ENCODE measurements around the gene APBA1.
"Not testable (repeated sequence)": the region's sequence is repeated elsewhere in the genome, so short reads cannot be mapped to it uniquely, and the experiment has no call there.

APBA1 gene

DNA sequence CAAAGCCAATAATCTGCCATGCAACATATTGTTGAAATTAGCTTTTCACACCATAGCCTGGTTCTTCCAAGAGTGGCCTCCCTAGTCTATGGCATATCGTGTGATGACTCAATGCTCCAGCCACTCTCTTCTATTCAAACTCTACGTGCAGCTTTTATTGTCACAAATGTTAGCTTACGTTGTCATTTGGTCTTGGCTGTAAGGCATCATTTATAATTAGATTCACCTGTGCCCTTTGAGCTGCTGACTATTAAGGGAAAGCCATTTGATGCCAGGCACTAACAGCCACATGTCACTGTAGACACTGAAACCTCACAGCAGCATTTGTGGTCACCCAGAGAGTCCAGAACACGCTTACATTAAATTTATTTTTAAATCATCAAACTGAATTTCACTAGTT lies 66.8 kb downstream of the APBA1 start:
- DNase-seq (ENCODE audit: low read depth, low spot score), result no peak

GRCh38 chr9:69604568-69605219 lies 67.5 kb downstream of the APBA1 start:
- no peak for DNase-seq (ENCODE audit: low read depth, low spot score)

GRCh38 chr9:69603656-69604055 lies 68.5 kb downstream of the APBA1 start:
- DNase-seq (ENCODE audit: low read depth, low spot score), result no peak

DNA sequence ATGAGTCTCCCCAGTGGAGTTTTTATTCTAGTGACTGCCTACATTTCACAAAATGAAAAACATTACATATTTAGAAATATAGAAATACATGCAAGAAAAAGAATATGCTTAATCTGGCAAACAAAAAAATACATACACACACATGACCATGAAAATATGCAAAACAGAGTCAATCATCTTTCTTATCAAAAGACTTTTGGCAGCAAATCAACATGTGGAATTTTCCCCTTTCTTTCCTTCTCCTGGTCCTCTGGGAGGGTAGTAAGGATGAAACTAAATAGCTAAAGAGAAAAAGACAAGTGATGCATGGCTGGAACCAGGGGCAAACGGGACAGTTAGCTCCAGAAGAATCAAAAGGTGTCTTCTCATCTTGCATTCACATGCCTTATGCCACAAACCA lies 69.4 kb downstream of the APBA1 start:
- no peak for DNase-seq (ENCODE audit: low read depth, low spot score)

DNA sequence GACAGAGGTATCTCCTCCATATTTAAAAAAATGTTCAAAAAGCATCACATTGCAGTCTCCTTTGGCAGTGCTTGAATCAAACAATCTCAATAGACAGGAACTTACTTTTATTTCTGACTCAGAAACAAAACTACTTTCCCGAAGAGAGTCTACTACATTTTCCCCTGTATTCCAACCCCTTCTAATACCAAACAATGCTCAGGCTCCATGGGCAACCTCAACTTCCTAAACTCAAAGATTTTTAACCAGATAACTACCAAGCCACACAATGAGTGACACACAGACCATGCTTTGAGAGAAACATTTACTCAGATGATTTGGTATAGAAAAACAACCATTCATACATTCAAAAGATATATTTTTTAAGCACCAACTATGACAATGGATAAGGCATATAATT lies 70.5 kb downstream of the APBA1 start:
- DNase-seq (ENCODE audit: low read depth, low spot score), result no peak

GRCh38 chr9:69600314-69601047 lies 71.7 kb downstream of the APBA1 start:
- no peak for DNase-seq (ENCODE audit: low read depth, low spot score)

- DNase-seq (ENCODE audit: low read depth, low spot score), result no peak
These were observed 72.8 kb downstream of the APBA1 start for GRCh38 chr9:69599232-69599971.

DNA sequence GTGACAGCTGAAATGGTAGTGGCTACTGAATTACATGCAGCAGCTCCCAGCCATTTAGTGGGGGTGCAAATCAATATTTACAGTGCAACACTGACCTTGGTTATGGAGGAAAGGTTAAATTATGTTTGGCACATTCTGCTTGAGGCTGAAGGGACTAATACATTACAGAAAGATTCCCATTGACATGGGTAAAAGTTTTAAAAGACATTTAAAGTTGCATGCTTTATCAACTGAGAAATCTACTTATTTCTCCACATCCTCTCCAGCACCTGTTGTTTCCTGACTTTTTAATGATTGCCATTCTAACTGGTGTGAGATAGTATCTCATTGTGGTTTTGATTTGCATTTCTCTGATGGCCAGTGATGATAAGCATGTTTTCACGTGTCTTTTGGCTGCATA lies 75.3 kb downstream of the APBA1 start:
- DNase-seq (ENCODE audit: low read depth, low spot score), result not testable (repeated sequence)

- DNase-seq (ENCODE audit: low read depth, low spot score), result no peak
These were observed 78.0 kb downstream of the APBA1 start for GRCh38 chr9:69594180-69594579.

DNA sequence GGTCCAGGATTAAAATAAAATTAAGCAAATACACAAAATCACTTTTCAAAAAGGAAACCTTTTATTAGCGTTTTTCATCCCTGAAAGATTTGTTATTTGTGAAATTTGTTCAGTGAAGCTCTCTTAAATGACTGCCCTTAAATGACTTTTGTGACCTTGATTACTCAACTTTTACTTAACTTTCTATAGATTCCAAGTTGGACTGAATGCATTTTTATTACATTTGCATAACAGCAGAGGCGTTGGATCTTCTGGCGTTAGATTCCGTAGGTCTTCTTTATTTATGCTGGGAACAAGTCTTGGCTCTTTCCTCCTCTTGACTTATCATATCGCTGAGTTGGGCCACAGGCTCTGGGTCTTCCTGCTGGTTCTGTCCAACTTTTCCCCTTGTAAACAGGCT lies 78.4 kb downstream of the APBA1 start:
- DNase-seq (ENCODE audit: low read depth, low spot score), result no peak

DNA sequence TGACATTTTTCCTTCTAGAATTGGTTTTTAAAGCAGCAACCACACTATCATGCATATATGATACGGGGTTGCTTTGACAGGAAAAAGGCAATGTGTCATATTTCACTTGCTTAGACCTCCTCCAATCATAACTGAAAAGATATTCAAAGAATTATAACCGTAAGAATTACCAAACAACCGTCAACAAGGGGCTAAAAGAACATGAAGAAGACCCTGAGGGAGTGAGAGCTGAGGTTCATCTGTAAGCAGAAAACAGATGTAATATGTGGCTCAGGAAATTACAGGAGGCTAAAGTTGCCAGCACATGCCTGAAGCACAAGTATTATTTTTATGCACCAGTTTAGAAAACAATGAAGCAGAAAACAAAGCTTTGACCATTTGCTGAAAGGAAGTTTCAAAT lies 78.9 kb downstream of the APBA1 start:
- no peak for DNase-seq (ENCODE audit: low read depth, low spot score)

GRCh38 chr9:69590266-69590665 lies 81.9 kb downstream of the APBA1 start:
- no peak for DNase-seq (ENCODE audit: low read depth, low spot score)

- DNase-seq (ENCODE audit: low read depth, low spot score), result no peak
These were observed 83.0 kb downstream of the APBA1 start for GRCh38 chr9:69589156-69589555.

DNA sequence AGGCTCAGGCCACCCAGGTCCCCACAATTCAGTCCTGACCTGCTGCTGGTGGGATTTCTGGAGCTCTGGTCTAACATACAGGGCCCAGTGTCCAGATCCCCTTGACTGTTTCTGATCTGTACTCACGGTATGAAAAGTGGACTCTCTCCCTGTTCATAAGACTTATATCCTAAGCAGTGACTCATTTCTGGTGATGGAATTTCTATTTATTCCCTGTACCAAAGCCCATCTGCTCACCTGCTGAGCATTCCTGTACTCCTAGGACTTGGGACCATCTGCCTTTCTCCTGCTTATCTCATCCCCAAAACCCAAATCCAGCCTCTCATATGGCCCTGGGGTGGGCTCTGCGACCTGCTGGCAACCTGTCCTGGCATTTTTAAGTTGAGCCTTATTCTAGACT lies 86.6 kb downstream of the APBA1 start:
- no peak for DNase-seq (ENCODE audit: low read depth, low spot score)

GRCh38 chr9:69584759-69585158 lies 87.4 kb downstream of the APBA1 start:
- no peak for DNase-seq (ENCODE audit: low read depth, low spot score)

- DNase-seq (ENCODE audit: low read depth, low spot score), result no peak
These were observed 88.4 kb downstream of the APBA1 start for GRCh38 chr9:69583645-69584234.

- no peak for DNase-seq (ENCODE audit: low read depth, low spot score)
These were observed 89.5 kb downstream of the APBA1 start for GRCh38 chr9:69582544-69583297.

- DNase-seq (ENCODE audit: low read depth, low spot score), result no peak
These were observed 90.2 kb downstream of the APBA1 start for GRCh38 chr9:69582018-69582417.

- no peak for DNase-seq (ENCODE audit: low read depth, low spot score)
These were observed 91.5 kb downstream of the APBA1 start for GRCh38 chr9:69580582-69581214.

GRCh38 chr9:69579760-69580581 lies 92.2 kb downstream of the APBA1 start:
- DNase-seq (ENCODE audit: low read depth, low spot score), result no peak

Data from activated CD4-positive, CD25-positive, alpha-beta regulatory T cell treated with anti-CD3 and anti-CD28 coated beads, Interleukin-2, amount 50 U/mL, for 16 hours (primary cell).